ENCODE results near the gene TPCN1.

DNA sequence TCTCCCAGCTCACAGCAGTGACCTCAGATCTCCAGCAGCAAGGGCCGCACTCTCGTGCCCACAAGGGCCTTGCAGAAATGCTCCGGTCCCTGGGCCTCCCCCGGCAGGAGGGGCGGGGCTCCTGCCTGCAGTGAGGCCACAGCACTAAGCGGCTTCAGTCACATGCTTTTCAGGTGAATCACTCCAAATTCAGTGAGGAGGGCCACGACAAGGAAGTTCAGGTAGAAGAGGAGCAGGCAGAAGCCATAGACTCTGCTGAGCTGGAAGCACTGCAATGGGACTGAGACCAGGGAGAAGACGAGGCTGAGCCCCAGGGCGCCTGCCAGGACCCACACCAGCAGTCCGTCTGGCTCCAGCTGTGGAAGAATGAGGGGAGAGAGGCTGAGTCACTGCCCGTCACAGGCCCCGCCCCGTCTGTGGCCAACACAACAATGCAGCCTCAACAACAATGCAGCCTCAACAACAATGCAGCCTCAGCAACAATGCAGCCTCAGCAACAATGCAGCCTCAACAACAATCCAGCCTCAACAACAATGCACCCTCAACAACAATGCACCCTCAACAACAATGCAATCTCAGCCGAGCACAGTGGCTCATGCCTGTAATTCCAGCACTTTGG is 78.5 kb downstream of the TPCN1 start:
- TF ChIP-seq, protein P1, sequence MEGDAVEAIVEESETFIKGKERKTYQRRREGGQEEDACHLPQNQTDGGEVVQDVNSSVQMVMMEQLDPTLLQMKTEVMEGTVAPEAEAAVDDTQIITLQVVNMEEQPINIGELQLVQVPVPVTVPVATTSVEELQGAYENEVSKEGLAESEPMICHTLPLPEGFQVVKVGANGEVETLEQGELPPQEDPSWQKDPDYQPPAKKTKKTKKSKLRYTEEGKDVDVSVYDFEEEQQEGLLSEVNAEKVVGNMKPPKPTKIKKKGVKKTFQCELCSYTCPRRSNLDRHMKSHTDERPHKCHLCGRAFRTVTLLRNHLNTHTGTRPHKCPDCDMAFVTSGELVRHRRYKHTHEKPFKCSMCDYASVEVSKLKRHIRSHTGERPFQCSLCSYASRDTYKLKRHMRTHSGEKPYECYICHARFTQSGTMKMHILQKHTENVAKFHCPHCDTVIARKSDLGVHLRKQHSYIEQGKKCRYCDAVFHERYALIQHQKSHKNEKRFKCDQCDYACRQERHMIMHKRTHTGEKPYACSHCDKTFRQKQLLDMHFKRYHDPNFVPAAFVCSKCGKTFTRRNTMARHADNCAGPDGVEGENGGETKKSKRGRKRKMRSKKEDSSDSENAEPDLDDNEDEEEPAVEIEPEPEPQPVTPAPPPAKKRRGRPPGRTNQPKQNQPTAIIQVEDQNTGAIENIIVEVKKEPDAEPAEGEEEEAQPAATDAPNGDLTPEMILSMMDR (IDR thresholded peaks at IDR 0.05; ENCODE audit: poor library complexity), result no peak
- no peak for TF ChIP-seq EZH2phosphoT487 (IDR thresholded peaks at IDR 0.05; ENCODE audit: low read depth, severe bottlenecking, unreplicated experiment)

All from hepatocyte (in vitro differentiated cells).